Stimulated activated CD8-positive, alpha-beta memory T cell treated with anti-CD3 and anti-CD28 coated beads, Interleukin-4, amount 100 ng/mL, for 48 hours (primary cell): ENCODE data around the gene SLC39A12.

Experiments used
- DNase-seq: peaks from one replicate; pipeline ENCODE4 v3.0.0-alpha.2; 2020

Gene SLC39A12

DNA sequence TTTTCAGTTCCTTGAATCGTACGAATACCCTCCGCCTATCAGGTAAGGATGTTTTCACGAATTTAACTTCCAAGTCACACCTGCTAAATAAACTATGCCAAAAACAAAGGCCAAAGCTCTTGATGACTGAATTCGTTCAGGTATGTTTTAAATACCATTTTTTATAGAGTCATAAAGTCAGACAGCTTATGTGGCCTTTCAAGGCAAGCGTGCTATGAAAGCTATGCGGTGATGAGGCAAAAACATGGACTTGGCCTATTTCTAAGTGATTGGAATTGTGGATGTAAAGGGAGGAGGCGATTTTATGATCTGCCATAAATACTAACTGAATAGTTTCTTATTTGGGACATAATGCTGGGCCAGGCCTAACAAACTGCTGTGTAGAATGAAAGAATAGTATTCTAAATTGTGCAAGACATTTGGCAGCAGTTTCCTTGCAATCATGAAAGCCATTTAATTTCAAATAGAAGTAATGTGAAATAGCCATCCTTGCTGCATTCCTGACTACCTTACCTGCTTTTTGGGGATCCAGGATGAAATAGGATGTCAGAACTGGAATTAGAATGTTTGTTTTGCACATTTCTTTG is 14.0 kb downstream of the SLC39A12 start:
- DNase-seq = no peak

GRCh38 chr10:17974505-17974904 is 22.8 kb downstream of the SLC39A12 start:
- DNase-seq = no peak

- no peak for DNase-seq
These were observed 29.3 kb downstream of the SLC39A12 start for GRCh38 chr10:17980846-17981565.

DNA sequence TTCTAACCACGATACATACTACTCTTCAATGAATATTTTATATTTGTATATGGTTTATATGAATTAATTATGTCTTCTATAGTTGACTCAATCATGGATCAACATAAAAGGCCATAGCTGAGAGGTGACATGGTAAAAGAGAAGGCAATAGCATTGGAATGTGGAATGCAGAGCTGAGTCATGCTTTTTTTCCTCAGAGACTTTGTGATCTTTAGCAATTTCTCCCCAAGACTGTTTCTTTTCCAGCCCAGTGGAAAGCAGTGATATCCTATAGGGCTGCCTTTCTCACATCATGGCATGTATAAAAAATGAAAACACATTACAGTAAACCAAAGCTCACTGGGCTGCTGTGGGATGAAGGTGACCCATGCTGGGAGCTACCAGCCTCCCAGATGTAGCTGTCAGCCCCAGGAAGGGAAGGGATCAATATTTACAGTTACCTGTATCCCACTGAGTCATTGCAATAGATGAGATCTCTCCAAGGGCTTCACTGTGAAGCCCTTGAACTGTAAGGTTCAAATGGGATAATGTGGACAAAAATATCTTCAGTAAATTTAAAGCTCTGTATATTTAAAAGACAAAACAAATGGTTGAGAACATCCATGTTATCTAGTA is 30.2 kb downstream of the SLC39A12 start:
- DNase-seq = no peak

DNA sequence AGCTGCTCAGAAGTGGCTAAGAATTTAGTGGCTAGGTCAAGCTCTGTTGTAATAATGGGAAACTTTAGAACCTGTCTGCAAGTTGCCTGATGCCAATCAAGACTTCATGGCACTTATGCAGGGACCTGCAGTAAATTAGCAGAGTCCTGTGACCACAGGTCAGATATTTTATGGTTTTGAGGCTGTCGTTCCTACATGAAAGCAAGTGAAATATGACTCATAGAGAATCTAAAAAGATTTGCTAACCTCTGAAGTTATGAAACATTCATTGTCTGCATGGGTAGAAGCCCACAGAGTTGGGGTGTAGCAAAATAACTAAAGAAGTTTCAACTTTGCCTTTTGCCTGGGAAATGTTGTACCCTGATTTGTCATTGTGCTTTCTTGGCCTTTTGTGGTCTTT is 32.3 kb downstream of the SLC39A12 start:
- no peak for DNase-seq

GRCh38 chr10:17984563-17984962 is 32.8 kb downstream of the SLC39A12 start:
- DNase-seq = no peak

DNA sequence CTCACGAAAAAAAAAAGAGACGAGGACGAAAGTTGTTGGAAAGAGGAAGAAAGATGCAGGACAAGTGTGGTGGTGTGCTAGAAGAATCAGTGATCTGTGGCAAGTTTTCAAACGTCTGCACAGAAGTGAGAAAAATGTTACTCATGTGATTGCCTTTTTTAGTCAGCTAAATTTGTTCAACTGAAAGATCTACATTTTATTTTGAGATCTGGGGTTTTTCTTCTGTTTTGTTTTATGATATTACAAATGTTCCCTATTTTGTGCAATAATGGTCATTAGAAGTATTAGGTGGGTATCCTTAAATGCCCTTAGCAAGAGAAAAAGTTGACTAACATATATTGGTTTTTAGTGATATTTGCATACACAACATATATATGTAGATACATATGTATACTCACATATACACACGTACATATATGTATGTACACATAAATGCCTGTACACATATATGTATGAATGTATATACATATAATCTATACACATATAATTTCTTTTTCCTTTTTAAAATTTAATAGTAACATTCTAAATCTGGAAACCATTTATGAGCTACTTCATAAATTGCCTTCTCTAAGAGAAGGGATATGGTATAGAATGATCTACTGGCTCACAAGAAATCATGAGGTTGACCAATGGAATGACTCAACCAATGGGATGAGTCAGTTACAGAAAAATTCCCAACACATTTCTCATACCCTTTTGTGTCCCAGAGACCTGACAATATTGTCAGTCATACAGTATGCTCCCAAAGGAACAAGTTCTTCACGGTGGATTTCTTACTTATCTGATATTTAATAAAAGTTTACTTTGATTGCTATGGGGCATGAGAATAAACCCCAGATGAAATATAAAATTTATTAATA is 38.4 kb downstream of the SLC39A12 start:
- DNase-seq = no peak

DNA sequence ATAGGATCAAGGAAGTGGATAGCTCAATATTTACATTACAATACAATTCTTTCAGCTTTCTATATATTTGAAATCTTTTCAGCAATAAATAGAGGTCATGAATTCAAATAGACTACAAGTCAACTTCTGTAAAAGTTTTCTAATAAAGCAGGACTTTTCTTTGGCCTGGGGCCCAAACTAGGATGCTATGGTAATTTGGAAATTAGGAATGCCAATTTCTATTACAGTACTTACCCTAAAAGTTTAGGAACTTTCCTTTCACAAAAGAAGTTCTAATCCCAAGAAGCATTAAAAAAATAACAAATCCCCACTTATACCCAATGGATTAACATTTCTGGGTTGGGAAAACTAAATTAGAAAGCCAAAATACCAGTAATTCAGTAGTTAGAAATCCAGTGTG is 40.5 kb downstream of the SLC39A12 start:
- no peak for DNase-seq

DNA sequence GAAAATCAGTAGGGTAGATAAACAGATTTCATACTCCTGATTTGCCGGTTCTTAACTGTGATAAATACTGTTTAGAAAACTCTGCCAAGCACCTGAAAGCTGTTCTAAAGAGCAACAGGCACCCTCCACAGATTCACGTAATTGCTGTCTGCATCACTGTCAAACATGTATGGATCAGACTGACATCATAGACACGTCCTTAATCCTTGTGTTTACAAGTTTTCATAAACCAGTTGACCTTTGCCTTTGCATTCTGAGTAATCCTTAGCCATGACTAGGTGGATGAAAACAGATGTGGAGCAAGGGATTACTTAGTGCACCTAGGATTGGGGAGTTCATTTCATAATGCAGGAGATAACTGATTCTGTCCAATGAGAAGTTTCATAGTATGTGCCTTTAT is 41.6 kb downstream of the SLC39A12 start:
- no peak for DNase-seq

GRCh38 chr10:18000601-18001000 is 48.9 kb downstream of the SLC39A12 start:
- DNase-seq = no peak

GRCh38 chr10:18005445-18005780 is 53.7 kb downstream of the SLC39A12 start:
- DNase-seq = no peak

GRCh38 chr10:18005781-18006456 is 54.2 kb downstream of the SLC39A12 start:
- DNase-seq = no peak

DNA sequence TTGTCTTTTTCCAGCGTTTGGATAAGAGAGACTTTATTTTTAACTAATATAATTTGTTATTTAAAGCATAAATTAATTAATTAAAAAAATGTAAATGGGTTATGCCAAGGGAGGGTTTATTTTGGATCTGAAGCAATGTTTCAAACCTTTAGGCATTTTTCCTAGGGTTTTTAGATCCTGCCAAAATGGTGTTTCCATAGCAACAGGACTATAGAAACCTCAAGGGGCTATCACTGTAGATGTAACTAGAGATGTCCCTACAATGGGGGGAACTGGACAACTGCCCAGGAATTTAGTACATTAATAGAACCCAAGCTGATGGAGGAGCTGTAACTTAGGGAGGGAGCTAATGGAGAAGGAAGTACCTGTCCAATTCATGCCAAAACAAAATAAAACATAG is 57.3 kb downstream of the SLC39A12 start:
- no peak for DNase-seq

- no peak for DNase-seq
These were observed 58.3 kb downstream of the SLC39A12 start for GRCh38 chr10:18010050-18010449.

DNA sequence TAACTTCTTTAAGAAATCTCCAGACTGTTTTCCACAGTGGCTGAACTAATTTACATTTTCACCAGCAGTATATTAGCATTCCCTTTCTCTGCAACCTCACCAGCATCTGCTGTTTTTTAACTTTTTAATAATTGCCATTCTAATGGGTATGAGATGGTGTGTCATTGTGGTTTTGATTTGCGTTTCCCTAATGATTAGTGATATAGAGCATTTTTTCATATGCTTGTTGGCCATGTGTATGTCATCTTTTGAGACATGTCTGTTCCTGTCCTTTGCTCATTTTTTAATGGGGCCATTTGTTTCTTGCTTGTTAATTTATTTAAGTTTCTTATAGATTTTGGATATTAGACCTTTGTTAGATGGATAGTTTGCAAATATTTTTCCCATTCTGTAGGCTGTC is 68.8 kb downstream of the SLC39A12 start:
- DNase-seq = no peak

GRCh38 chr10:18021725-18022480 is 70.2 kb downstream of the SLC39A12 start:
- no peak for DNase-seq

DNA sequence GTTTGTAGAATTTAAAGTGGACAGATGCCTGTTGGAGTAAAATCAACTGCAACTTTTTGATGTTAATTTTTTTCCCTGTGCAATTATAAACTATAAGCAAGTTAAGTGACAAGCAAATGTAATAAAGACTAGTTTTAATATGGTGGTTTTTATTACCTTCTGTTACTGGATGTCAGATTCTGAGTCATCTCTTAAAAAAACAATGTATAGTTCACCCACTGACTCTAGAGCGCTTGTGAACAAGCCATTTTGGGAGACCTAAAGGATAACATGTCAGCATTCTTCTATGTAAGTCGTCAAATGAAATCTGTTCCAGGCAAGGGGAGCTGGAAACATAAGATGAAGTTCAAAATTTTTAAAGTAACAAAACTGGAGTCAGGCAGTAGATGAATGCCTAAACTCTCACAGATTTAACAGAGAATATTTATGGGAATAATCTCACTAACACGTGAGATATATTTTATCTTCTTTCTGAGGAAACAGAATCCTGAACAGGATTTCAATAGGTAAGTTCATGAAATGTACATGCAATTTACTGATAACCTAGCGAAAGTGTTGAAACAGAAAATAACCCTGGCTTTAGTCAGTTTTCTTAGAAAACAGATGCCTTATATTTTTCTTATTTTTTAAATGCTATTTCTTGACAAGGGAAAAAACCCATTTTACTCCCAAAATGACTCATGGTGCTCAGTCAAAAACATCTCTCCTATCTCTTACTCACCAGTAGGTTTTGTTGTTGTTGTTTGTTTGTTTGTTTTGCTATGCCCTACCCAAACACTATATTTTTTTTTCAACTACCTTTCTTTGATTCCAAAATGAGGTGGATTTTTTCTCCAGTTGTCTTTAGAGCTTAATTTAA is 91.7 kb downstream of the SLC39A12 start:
- no peak for DNase-seq

GRCh38 chr10:18044976-18045720 is 93.4 kb downstream of the SLC39A12 start:
- DNase-seq = no peak

DNA sequence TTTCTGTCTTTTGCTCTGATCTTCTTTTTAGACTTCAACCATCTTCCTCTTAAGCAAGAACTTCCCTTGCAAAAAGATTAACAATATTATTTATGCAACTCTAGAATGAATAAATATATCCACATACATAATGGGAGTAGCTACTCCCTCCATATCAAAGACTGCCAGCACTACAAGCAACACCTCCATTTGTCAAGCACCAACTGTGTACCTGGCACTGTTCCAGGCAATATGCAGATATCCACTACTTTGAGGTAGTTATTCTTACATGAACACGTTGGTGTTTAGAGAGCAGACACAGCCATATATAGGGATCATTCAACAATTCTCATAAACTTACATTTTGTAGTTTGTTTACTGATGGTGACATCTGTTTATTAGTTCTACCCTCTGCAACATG is 104.9 kb downstream of the SLC39A12 start:
- DNase-seq = no peak

DNA sequence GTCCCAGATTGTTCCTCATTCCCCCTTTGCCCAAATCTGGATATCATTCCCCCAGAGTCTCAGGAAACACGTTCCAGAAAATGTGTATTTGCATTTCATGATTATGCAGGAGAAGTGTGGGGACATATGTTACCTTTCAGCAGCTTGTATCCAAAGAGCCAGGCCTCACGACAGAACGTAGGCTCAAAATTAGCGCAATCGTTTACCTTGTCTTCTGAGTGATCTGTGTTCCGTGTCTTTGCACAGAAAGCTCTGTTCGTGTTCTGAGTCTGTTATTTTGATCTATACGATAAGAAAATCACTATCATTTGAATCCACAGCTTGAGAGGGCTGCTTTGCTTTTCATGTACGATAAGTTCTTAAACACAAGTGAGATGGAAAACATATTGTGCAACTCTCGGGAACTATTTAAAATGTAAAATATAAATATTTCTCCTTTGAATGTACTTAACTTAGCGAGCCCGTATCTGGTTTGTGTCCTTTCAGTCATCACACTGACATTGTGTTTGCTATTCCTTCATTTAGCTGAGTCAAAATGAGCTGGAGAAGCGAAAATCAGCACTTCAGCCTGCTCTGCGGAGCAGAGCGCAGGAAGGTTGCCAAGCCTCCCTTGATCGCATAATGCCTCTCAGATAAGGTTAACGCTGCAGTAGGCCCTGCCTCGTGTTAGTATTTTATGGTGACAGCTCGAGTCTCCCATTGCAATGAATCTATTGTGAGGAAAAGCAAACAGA is 108.3 kb downstream of the SLC39A12 start:
- no peak for DNase-seq
